ENCODE measurements around the gene NUMBL.

The NUMBL gene

DNA sequence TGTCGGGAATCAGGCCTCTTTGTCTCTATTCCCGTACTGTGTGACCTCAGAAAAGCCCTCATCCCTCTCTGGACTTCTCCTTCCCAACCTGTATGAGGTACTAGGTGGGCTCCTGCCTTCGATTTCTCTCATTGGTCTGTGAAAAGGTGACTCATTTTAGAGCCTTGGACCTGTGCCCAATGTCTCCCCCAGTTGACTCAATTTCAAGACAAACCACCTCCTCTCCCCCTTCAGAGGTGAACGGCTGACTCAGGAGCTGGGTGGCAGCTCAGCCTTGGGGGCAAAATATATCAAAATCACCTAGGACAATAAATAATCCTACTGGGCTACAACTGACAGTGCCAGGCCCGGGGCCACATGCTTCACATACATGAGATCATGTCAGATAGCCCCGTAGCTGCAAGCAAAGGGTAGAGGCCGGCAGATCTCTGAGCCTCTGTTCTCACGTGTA is 25.6 kb upstream of the NUMBL start:
- DNase-seq (ENCODE audit: low read depth) = peak; percentile 75

DNA sequence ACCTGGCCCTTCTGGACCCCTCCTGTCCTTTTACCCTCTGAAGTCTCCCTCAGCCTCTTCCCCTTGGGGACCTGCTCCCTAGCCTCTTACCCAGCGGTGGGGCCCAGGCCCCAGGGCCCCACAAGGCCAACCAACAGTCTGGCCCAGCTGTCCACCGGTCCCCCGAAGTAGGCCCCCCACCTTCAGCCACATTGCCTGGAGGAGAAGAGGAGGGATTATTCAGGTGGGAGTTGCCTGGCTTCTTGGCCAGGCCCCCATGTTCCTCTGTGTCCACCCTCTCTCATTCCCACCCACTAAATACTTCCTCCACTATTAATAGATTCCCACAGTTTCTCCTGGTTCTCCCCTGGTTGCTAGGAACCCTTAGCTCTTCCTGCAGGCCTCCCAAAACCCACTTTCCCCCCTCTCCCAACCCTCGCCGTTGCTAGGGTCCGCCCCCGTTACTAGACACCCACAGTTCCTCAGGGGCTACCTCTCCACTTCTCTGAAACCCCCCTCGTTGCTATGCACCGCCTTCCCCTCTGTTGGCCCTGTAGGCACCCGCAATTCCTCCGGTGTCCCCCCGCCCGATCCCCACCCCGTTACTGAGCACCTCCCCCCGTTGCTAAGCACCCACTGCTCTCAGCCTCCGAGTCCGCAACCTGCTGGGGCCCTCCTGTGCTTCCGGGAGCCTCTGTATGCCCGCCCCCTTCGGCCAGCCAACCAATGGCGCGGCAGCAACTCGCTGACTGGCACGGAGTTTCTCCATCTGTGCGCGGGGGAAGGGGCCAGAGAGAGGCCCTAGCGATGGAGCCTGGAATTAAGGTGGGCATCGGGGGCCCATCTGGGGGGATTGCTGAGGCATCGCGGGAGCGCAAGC is 24.2 kb upstream of the NUMBL start:
- DNase-seq (ENCODE audit: low read depth) = peak; percentile 88

DNA sequence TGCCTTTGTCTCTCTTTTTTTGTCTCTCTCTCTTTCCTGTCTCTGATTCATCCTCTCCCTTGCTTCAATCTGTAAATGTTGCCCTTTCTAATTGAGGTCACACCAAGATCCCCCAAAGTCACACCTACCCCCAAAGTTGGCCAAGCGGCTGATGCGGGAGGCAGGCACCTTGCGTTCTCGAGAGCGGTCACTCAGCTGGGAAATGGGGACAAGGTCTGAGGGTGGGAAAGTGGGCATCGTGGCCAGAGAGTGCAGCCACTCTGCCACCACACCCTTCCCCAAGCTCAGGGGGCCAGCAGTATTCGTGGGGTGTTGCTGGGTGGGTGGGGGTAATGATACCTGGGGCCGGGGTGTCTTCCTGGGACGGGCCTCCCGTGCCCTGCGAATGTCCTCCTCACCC is 23.5 kb upstream of the NUMBL start:
- DNase-seq (ENCODE audit: low read depth) = no peak

DNA sequence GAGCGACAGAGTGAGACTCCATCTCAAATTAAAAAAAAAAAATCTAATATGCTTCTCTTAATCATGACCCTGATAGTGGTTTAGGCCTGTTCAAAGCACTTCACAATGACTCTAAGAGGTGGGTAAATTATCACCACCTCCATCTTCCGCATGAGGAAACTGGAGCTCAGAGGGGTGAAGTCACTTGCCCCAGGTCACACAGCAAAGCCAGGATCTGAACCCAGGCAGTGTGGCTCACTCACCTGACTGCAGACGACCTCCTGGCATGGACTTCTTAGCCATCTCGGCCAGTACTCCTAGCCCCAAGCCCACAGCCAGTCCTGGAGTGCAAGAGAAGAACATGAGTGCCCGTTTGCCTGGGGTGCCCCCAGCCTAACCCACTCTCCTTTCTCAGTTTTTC is 19.4 kb upstream of the NUMBL start:
- no peak for DNase-seq (ENCODE audit: low read depth)

DNA sequence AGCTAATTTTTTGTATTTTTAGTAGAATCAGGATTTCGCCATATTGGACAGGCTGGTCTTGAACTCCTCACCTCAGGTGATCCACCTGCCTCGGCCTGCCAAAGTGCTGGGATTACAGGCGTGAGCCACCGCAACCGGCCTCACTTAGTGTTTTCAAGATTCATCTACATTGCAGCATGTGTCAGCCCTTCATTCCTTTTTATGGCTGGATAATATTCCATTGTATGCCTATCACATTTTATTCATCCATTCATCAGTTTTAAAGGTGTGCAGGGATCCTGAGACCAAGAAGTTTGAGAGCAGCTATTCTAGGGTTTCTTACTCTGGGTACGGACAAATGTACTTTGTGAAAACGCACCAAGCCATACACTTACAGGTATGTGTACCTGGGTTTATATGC is 17.2 kb upstream of the NUMBL start:
- no peak for DNase-seq (ENCODE audit: low read depth)

DNA sequence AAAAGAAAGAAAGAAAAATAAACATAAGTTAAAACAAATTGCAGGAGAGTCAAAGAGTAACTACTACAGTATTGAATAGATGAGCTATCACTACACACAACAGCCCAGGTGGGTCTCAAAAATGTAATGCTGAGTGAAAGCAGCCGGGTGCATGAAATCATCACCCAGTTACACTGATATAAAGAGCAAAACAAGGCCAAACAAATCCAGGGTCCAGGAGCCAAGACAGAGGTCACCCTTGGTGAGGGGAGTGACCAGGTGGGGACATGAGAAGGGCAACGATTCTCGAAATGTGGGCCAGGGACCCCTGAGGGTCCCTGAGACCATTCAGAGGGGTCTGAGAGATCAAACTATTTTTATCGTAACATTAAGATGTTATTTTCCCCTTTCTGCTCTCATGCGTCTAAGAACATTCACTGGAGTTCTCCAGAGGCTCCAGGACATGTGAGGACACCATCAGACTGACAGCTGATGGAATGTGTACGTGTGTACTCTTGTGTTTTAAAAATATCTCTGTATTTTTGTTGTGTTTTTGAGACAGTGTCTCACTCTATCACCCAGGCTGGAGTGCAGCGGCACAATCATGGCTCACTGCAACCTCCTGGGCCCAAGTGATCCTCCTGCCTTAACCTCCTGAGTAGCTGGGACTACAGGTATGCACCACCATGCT is 15.6 kb upstream of the NUMBL start:
- DNase-seq (ENCODE audit: low read depth) = no peak

DNA sequence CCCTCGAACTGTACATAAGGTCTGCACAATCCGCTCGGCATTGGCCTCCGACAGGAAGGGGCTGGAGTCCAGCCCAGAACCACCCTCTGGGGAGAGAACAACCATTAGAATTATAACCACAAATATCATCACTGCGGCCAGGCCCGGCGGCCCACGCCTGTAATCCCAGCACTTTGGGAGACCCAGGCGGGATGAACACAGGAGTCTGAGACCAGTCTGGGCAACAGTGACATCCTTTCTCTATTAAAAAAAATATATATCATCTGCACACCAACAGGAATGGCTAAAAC is 14.9 kb upstream of the NUMBL start:
- DNase-seq (ENCODE audit: low read depth) = no peak

DNA sequence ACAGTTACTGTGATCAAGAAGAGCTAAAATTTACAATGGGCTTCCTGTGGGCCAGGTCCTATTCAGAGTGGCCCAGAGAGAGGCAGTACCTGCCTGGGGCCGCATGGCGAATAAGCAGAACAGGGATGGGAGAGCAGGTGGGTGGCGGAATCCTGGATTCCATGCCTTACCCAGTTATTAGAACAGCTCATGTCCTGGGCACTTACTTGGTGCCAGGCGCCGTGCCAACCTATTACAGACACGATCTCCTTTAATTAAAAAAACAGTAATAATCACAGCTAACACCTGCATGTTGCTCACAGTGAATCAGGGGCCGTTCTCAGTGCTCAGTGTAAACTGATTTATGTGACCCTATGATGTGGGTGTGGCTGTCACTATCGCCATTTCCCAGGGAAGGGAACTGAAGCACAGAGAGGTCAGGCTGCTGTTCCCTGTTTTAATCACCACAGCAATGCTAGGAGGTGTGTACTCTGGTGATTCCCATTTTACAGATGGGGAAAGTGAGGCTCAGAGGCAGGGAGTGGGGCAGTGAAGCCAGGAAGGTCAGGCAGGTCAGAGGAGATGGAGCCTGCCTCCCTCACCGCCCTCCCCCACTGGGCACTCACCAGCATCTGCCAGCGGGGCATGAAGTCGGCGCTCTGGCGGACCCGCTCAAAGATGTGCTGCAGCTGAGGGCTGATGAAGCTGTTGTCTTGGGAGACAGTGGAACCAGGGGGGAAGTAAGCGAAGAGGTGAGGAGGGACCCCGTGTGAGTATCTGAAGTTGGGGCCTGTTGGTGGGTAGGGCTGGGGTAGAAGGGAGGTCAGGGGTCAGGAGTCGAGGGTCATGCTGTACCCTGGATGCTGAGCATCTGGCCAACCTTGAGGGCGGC is 14.3 kb upstream of the NUMBL start:
- no peak for DNase-seq (ENCODE audit: low read depth)

DNA sequence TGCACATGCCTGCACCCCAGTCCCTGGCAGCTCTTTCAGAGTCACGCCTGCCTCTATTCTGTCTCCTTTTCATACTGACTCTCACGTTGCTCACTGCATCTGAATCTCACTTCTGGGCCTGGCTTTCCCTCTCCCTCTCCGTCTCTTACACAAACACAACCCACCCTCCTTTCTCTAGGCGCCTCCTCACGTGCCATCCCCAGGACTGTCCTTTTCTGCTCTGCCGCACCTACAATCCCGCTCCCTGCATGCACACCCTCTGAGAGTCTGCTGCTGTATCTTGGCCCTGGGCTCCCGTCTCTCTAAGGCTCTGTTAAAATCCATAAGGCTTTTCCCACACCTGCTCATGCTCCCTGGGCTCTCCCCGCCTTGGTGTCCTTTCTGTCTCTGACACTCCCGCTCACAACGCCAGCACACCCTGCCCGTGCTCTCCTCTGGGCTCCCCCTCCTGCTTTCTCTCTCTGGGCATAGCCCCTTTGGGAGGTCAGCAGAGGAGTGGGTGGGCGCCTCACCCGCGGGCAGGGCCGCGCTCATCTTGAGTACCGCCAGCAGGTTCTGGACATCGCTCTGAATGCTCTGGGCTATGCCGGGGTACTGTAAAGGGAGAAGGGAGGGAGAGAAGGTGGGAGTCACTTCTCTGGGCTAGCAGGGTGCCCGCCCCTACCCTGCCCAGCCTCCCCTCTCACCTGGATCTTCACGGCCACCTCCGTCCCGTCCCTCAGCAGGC is 12.7 kb upstream of the NUMBL start:
- DNase-seq (ENCODE audit: low read depth) = no peak

DNA sequence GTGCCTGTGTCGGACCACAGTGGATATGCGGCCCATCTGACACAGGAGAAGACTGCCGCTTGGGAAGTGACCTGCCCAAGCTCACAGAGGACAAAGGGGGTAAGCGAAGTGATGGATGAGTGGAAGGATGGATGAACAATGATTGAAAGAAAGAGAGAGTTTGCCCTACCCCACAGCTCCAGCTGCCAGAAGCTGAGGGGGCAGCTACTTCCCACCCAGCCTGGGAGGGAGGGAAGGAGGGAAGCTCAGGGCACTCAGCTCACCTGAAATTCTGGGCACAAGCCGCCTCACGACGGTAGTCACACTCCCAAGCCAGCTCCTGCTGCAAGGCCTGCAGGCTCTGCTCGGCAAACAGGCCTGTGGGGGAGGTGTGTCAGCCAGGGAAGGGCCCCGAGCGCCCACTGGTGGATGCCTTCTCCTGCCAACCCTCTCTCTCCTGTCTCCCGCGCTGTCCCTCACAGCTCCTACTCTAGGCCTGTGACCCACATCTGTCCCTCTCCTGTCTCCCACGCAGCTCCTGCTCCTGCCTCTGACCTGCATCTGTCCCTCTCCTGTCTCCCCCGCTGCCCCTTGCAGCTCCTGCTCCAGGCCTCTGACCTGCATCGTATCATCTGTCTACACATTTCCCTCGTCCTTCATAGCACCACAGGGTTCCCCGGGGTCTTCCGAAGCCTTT is 12.0 kb upstream of the NUMBL start:
- DNase-seq (ENCODE audit: low read depth) = no peak

DNA sequence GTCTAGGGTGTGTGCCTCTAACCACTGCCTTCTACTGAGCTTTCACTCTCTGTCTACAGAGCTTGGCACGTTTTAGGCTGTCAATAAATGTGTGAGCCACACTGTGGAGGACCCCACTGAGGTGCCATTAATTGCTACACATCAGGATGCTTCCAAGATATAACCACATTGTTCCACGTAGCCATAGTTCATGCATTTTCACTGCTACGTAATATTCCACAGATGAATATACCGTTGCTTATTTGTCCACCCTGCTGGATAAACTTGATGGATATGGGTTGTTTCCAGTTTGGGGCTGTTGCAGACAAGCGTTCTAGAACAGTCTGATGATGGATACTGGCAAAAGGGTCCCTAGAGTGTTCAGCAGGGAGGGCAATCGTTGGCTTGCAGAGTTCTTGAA is 11.3 kb upstream of the NUMBL start:
- no peak for DNase-seq (ENCODE audit: low read depth)

DNA sequence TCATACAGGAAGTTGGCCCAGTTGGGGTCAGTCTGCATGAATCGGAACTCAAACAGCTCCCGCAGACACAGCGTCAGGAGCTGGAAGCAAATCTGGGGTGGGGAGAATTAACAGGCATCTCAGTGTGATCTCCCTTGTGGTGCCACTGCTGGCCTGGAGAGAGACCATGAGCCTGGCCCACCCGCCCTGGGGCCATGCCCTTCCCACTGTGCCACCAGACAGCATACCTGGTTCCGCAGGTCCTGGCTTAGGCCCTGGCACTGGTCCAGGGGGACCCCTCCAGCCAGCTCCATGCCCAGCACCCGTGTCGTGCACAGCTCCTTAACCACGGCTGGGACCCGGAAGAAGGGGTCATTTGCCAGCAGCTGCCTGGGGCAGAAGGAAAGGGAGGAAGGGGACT is 9.6 kb upstream of the NUMBL start:
- DNase-seq (ENCODE audit: low read depth) = no peak

DNA sequence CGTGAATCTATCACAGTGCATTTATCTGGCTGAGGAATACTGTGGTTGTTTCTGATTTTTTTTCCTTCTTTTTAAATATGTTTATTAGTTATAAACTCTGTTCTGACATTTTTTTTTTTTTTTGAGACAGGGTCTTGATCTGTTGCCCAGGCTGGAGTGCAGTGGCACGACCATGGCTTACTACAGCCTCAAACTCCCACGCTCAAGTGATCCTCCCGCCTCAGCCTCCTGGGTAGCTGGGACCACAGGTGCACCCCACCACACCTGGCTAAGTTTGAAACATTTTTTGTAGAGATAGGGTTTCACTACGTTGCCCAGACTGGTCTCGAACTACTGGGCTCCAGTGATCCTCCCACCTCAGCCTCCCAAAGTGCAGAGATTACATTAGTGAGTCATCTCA is 6.6 kb upstream of the NUMBL start:
- no peak for DNase-seq (ENCODE audit: low read depth)

DNA sequence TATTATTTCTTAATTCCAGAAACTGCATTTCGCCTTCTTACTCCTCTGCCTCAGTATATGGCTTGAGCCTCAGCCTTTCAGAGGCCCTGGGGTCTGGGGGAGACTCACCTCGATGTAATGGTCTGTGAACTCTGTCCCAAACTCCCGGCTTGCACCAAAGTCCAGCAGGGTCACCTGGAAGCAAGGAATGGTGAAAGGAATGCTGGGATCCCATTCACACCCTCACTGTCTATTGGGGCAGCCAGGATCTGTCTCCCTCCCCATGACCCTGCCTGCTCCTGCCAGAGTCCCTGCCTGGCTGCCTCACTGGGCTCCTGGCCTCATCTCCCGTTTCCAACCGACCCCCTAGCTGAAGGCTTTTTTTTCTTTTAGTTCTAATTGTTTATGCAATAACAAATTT is 5.4 kb upstream of the NUMBL start:
- no peak for DNase-seq (ENCODE audit: low read depth)

DNA sequence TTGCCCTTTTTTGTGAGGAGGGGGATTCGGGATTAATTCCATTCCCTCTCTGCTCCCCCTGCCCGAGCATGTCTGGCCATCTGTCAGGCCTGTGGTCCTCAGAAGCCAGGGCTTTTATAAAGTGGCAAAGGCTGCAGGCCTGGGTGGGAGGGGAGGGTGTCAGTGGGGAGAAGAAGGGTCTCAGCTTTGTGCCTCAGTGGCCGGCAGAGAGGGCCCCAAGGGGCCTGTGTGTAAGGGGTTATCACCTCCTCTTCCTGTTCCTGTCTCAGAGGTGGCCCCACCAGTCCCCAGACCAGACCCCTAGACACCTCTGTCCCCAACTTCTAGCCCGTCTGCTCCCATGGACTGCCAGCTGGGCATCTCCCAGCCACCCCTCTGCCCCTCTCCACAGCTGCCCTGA is 3.4 kb upstream of the NUMBL start:
- no peak for DNase-seq (ENCODE audit: low read depth)

DNA sequence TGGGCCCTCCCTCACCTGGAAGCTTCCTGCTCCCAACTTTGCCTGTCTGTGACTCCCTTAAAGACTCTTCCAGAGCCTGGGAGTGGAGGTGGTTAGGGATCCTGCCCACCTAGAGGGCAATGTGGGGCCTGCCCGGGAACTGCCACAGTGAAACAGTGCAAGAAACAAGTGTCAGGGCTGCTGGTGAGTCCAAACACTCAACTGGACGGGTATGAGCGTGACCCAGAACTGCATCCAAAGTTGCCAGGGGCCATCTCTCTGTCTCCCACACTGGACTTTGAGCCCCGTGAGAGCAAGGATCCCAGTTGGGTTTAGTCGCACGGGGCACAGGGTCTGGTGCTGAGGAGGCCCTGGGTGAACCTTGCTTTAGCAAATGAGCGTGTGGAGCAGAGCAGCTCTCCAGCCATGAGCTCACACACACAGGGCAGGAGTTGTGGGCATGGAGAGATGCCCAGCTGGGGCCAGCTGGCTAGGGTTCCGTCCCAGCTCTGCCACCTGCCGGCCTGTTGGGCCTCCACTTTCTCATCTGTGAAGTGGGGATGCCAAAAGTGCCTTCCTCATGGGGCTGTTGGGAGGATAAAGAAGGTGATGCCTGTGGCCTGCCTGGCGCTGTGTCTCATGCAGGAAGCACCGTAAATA is 2.8 kb upstream of the NUMBL start:
- DNase-seq (ENCODE audit: low read depth) = no peak

DNA sequence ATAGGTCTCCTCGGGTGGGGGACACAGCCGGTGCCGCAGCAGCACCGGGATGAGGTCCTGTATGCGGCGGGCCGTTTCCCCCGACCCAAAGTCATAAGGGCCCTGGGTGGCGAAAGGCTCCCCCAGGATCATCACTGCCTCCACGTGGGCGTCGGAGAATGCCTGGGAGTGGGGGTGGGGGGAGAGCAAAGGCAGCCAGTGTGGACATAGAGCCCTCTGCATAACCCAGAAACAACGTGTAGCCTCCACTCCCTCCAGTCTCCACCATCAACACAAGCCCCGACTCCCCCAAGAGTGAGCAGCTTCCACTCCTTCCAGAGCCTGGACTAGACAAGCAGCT is 1.7 kb upstream of the NUMBL start:
- no peak for DNase-seq (ENCODE audit: low read depth)

DNA sequence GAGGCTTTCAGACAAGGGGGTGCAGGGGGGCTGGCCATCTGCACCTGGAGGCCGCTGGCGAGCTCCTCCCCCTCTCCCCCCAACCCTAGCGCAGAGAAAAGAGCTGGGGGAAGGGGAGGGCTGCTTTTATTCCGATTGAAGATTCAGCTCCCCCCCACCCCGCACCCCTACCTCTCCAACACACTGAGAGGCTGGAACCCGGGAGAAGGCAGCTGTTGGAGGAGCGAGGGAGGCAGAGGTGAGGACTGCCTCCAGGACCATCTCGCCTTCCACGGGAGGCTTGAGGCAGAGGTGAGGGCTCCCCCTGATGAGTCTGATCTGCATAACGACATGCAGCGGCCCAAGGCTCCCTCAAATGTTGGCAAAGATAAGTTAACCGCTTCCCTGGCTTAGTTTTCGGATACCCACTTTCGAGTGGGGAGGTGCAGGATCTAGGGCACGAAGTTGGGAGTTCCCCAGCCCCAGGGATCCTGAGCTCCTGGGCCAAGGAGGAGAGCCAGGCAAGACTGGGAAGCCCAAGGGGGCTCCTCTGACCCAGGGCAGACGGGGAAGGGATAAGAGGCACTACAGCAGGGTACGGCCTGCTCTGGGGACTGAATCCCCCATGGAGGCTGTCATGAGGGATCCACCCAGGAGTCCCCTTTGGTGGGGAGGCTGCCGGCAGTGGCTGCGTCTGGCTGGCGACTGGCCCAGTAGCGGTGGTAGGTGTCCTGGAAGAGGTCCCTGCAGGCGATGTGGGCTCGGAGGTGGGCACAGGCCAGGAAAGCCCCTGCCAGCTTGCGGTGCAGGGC is 1.2 kb upstream of the NUMBL start:
- DNase-seq (ENCODE audit: low read depth) = no peak

DNA sequence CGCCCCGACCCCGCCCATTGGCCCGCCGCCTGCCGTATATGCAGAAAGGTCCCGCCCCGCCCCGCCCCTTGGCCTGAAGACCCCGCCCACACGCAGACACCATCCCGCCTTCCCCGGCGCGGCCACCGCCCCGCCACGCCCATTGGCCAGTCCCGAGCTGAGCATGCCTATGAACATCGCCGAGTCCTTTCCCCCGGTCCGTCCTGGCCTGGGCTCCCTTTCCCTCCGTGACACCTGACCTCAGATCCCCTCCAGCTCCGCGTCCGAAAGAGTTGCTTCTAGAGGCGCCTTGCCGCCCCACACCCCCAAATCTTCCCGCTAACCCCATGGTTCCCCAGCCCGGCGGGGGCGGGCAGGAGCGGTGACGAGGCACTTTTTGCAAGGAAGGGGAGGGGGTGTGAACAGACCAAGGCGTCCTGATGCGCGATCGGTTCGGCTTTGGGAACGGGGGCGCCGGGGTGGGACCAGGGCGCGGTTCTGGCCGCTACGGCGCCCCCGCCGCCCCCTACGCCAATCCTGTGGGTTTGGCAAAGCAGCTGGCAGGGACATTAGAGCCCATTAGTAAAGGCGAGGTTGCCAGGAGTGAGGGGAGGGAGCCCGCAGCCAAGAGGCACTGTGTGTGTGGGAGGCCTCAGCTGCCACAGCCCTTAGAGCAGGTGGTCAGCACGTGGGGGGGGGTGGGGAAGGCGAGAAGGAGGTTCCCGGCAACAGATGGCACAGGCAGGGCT is 406 bp upstream of the NUMBL start:
- peak; percentile 84 for DNase-seq (ENCODE audit: low read depth)
